GM10248 (cell line): ENCODE data around the gene BIK.
A peak's percentile ranks its signal among the peaks of the same experiment; 100 is the strongest.

Experiments
- CTCF ChIA-PET: fragments of 300-600 bp; sonication (Branson Sonifier 250); formaldehyde crosslinking; extraction: SDS; loops from one replicate; lab custom pipeline; 2021; ENCODE audit warnings: antibody characterized with exemption; lab: Yijun Ruan, JAX
- POLR2A ChIA-PET: fragments of 350-650 bp; sonication (Branson Sonifier 250); formaldehyde crosslinking; extraction: SDS; loops from one replicate; lab custom pipeline; 2020; ENCODE audit warnings: antibody characterized with exemption; lab: Yijun Ruan, JAX
- DNase-seq: peaks from one replicate; pipeline ENCODE4 v3.0.0; 2012; ENCODE audit errors: extremely low spot score
- CTCF ChIP-seq: IDR thresholded peaks from 2 replicates; pipeline ENCODE4 v1.5.1; 2012; ENCODE audit warnings: mild to moderate bottlenecking, low read depth; ENCODE audit errors: extremely low read depth, missing control alignments, control extremely low read depth

BIK gene

GRCh38 chr22:43080616-43081015 is 29.9 kb upstream of the BIK start:
- no peak for TF ChIP-seq CTCF
- CTCF ChIA-PET = interaction anchor here (1.0 kb wide), 1 partner anchor 20 kb away, joined by 3 read pairs; no protein-coding TSS in a partner anchor
- POLR2A ChIA-PET = no interaction called here

GRCh38 chr22:43081968-43082367 is 28.6 kb upstream of the BIK start:
- DNase-seq = no peak
- ChIA-PET CTCF (no interaction called here), POLR2A (no interaction called here)
- no peak for TF ChIP-seq CTCF

More at GRCh38 chr22:43080616-43081015, 29.9 kb upstream of the BIK start:
- no peak for DNase-seq

GRCh38 chr22:43085658-43086606 is 24.6 kb upstream of the BIK start:
- POLR2A ChIA-PET = interaction anchor here (0.9 kb wide), 1 partner anchor 71 kb away, joined by 3 read pairs; no protein-coding TSS in a partner anchor
- no peak for TF ChIP-seq CTCF
- peak; percentile 60 for DNase-seq
- CTCF ChIA-PET = interaction anchor here (1.0 to 1.1 kb wide), 2 partner anchors 9 kb away, joined by 3 read pairs; no protein-coding TSS in a partner anchor

- DNase-seq = no peak
- POLR2A ChIA-PET = no interaction called here
- CTCF ChIA-PET = no interaction called here
- TF ChIP-seq CTCF = no peak
Observed at GRCh38 chr22:43088627-43088983, 21.9 kb upstream of the BIK start.

GRCh38 chr22:43088984-43089717 is 21.4 kb upstream of the BIK start, which contains the start of gene TTLL1:
Gene TTLL1 (minus strand): TSS chr22:43089391. CDS start chr22:43075586, 13,805 bp downstream.
- POLR2A ChIA-PET = no interaction called here
- no peak for TF ChIP-seq CTCF
- CTCF ChIA-PET = no interaction called here
- DNase-seq = peak; percentile 96

- peak; percentile 59 for TF ChIP-seq CTCF
- ChIA-PET POLR2A (no interaction called here), CTCF (interaction anchor here (0.8 to 1.4 kb wide), 9 partner anchors 8 to 476 kb away, joined by 3 to 7 read pairs (median 3); partner anchors contain the start of gene POLDIP3)
- DNase-seq = peak; percentile 77
Observed at GRCh38 chr22:43090130-43090789, 20.3 kb upstream of the BIK start.
